NCI-H2227 (cell line): ENCODE measurements around the gene FBLN2.

Source experiments
- DNase-seq: peaks from one replicate; lab custom pipeline; 2025; ENCODE audit not compliant: unreplicated experiment; lab: John Stamatoyannopoulos, UW

Gene FBLN2

DNA sequence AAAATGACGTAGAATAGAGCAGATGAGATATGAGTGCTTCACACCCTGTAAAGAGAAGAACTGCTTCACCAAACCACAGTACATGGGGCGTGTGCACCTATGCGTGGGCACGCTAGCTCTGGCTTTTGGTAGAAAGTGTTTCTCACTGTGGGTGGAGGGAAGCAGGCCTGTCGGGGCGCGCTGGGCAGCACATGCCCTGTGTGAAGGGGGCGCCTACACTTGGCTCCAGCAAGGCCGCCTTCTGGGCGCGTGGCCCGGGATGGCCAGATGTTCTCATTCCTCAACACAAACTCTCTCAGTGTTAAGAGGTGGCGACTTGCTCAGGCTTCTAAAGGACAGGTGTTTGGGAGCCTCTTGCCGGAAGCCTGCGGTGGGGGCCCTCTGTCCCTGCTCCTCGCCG lies 90.0 kb downstream of the FBLN2 start:
- no peak for DNase-seq

DNA sequence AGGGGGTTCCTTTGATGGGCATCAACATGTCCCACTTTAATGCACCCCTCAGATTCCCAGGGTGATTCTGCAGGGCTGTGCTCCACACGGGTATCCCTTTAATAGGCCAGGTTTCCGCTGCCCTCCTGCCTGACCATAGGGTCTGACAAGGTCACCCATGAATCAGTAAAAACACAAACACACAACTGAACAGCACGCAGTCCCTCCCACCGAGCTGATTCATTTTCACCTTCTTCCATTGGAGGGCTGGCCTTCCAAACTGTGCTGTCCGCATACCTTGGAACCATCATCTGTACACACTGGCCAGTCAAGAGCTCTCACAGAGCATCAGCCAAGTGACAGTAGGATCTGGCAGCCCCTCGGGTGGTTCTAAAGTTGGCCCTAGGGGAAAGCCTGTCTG lies 93.7 kb downstream of the FBLN2 start:
- DNase-seq: no peak

DNA sequence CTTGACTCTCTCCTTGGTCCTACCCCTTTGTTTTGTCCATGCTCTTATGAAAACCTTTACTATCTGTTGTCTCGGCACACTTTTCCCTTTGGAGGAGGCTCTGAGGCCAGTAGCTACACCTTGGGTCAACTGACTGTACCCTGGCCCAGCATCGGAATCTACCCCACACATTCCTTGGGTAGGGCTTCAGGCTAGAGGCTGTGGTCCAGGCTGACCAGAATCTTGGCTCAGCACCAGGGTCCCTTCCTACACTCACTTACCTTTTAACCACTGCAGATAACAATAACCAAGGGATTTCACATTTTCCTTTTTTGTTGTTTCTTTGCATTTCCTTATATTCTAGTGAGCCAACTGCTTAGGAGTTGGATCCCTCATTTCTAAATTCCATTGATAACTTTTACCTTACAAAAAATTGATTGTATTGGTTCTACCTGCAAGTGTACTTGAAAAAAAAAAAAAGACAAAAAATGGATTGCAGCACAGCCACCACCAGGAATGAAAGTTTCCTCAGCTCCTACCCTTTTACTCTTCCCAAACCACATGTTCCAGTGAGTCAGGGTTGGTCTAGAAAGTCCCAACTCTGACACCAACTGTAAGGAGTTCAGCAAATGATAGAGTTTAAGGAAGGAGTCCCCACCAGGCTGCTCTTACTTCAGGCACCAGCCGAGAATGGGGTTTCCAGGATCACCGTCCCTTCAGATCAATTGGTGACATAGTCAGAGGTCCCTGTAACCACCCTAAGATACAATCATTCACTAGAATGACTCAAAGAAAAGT lies 95.6 kb downstream of the FBLN2 start:
- no peak for DNase-seq

DNA sequence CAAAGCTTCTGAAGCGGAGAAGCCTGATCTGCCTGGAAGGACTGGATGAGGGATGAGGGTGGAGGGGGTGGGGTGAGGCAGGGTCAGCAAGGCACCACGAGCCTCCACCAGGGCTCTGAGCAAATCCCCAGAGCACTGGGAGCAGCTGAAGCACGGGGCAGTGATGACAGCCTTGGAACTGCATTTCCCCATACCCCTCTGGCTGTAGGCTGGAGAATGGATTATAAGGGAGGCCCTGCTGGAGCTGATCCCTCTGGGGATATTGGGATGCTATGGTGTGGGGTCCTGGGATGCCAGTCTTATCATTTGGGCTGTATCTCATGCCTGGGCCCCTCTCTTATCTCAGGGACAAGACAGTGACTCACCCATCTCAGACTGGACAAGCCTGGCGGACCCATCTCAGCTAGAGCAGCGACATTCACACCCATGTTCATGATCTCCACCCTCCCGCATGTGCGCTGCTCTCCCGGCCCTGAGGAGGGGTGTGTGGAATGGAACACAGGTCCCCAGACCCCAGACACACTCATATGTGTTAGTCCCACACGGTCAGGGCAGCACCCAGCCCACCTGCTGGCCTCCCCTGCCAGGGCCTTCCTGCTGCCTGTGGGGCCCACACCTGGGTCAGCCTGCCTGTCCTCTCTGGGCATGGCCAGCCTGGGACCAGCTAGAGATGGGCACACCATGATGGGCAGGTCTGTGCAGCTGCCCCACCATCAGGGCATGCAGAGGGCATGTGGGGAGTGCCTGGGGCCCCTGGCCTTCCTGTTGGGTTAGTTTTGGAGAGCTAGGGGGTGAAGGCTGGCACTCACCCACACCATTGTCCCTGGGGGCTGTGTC lies 97.1 kb downstream of the FBLN2 start:
- no peak for DNase-seq

DNA sequence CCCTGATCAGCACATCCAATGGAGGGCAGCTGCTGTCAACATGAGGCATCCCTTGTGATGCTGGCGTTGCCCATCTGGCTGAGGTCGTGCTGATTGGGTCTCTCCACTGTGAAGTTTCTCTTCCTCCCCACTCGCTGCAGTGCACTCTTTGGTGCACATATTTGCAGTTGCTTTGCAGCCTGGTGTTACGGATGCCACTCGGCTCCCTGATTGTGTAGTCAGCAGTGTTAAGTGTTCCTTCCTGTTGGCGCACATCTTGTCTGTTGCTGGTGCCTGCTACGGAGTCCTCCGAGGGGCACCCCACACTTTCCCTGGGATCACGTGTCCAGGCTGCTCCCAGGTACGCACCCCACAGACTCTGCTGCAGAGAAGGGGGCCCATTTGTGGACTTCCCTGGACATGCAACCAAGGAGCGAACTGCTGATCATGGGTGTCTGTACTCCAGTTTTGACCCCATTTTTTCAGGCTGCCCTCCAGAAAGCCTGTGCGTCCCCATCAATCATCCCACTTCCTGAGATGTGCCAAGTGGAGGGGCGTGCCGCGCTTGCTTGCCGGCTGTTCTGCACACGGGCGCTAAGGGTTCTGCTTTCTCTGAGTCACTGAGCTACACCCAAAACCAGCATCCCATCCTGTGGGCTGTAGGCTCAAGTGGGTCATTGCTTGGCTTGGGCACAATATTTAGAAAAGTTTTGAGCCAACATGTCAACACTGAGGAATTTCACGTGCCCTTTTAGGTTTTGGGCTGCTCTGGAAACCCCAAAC lies 98.6 kb downstream of the FBLN2 start:
- peak; percentile 54 for DNase-seq

DNA sequence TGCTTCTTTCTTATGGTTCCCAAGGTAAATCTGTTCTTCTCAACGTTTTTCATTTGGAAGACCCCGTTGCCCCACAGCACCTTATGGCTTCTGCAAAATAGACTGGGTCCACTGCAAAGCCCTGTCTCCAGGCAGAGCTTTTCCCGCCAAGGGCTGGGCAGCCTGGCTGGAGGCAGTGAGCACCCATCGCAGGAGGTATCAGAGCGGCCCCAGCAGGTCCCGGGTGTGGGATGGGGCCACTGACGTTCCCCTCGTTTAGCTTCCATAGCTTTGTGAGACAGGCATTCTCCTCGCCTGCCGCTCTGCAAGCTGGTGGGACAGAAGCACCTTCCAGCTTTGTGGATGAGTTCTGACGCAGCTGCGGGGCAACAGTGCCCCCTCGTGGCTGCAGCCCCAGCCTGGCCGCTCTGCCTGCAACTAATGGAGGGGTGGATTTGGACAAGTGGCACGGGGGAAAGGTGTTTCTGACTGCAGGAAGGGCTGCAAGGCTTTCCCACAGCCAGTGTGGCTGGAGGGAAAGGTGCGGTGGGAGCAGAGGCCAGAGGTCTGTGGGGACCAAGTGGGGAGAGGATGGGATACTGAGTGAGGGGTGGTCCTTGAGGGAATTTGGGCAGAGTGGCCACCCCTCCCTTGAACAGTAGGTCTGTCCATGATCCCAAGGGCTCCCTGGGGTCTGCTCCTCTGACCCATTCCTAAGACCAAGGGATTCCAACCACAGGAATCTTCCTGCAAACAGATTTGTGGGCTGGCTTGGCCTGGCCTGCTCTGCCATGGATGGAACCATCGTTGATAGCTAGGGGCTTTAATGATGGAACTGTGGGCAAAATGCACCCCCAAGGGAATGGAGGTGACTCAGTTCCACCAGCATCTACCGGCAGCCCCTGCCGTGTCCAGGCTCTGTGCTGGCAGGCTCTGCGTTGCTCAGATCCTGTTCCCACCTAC lies 99.4 kb downstream of the FBLN2 start:
- DNase-seq: peak; percentile 84

DNA sequence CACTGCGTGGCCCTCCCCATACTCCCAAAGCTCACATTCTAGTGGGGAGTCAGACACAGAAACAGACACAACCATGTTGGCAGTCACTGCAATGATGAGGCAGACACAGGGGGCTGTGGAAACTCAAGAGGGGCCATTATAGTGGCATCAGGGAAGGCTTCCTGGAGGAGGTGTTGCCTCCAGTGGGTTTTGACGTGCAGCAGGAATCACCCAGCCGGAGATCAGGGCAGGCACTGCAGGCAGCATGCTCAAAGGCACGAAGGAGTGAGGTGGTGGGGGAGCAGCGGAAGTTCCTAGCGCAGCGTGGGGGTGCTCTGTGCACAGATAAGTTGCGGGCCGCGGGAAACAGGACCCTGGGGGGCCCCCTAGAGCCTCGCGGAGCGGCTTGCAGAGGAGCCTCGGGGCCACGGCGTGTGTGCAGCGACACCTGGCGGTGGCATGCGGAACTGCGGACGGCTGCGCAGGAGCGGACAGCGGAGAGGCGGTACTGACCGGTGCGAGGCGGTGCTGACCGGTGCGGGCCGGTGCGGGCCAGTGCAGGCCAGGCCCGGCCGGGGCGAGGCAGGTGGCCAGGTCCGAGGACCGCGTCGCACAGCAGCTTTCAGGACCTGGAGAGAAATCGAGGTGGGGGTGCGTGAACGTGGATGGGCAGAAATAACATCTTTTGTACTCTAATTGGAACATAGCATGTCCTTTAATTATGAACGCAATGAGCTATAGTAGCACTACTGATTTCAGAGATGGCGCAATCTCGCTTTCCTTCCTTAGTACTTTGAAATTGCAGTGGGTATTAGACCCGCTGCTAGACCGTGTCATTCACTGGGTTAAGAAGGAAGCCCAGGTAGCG lies 101.5 kb downstream of the FBLN2 start:
- DNase-seq: peak; percentile 83

DNA sequence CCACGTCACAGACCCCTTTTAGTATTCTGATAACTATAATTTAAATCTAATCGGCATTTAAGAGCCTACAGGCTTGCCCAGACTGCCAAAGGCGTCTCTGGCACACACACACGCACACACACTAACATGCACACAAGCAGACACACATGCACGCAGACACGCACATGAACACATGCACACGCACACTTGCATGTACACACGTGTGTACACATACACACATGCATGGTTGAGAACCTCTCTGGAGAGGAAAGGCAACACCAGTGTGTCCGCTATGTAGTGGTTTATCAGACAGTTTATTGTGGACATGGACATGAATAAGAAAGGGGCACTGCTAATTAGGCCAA lies 102.1 kb downstream of the FBLN2 start:
- peak; percentile 45 for DNase-seq

DNA sequence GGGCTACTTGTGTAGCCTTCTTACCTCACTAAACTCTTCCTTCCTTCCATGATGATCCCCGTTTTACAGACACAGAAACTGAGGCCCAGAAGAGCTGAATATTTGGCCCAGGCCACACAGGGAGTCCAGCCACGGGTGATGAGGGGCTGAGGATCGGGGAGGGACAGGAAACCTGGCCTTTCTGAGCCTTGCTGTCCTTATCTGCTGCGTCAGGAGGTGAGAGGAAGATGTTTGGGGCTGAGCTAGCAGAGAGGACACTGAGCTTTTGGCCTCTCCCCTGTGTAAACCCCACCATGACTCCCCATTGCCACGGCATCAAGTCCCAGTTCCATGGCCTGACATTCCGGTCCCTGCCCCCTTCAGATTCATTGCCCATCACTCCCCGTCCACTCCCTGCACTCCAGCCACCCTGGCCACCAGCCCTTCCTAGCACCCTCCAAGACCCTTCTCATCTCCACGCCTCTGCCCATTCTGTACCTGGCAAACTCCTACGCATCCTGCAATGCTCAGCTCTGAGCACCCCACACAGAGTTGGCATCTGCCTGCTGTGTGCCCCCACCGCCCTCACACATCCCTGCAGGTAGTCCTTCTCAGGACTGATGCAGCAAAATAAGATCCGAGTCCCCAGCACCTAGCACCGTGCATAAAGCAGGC lies 103.0 kb downstream of the FBLN2 start:
- no peak for DNase-seq

DNA sequence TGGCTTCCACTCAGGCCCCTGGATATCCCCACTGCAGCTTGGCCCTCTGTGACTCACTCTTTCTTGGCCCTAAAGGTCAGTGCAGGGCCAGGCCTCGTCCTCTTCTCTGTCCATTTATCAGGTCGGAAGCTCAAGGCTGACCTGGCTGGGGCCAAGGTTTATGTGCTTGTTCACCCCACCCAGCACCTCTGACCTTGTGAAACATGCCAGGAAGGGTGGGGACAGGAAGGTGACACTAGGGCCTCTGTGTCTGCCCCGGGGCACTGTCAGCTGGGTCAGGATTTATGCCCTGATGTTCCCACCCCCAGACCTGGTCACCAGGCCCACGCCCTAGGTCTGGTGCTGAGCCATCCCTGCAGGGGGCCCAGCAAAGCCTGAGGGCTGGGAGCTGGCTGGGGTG lies 103.8 kb downstream of the FBLN2 start:
- DNase-seq: no peak

DNA sequence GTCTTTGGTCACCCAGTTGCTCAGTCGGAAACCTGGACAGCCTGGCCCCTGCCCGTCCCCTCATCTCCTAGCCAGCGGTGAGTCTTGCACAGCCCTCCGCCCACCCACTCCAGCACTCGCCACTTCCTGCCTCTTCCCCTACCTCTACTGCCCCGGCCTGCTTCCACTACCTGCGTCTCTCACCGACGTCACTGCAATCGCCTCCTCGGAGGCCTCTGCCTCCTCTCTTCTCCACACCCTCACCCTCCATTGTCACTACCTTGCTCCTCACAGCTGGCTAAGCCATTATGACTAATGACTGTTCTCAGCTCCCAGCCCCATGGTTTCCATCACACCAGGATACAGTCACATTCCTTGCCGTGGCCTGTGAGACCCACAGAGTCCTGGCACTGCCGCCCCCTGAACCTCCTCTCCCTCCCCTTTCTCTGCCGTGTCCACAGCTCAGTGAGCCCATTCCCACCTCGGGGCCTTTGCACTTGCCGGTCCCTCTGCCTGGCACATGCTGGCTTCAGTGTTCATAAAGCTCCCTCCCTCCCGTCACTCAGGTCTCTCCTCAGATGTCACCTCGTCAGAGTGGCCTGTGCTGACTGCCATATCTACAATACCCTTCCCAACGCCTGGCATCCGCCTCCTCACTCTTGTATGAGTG lies 104.8 kb downstream of the FBLN2 start:
- no peak for DNase-seq

DNA sequence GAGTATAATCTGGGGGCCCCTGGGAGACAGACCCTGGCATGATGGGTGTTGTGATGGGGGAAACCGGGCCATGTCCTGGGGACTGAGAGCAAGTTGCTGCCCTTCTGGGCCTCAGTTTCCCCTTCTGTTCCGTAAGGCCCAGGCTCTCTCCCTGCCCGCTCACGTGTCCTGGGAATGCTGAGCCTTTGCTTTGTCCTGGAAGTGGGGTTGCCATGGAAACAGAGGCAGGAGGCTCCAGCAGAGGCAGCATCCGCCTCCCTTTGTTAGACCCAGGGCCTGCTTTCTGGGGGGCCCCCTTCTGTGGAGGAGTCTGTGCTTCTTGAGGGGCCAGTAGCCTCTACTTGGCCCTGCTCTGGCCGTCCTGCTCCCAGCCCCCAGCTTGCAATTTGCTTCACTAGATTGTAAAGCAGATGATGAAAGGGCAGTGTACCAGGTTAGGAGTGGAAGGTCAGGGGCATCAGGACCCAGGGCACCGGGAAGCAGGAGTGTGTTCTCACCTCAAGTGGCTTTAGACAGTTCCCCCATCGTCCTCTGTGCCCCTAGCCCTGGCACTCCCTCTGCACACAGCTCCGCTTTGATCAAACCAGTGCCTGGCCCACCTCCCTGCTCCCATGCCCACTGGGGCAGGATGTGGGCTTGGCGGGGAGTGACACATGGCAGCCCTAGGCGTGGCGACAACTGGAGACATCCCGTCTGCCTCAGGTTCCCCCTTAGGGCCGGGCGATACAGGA lies 105.6 kb downstream of the FBLN2 start:
- DNase-seq: peak; percentile 34

DNA sequence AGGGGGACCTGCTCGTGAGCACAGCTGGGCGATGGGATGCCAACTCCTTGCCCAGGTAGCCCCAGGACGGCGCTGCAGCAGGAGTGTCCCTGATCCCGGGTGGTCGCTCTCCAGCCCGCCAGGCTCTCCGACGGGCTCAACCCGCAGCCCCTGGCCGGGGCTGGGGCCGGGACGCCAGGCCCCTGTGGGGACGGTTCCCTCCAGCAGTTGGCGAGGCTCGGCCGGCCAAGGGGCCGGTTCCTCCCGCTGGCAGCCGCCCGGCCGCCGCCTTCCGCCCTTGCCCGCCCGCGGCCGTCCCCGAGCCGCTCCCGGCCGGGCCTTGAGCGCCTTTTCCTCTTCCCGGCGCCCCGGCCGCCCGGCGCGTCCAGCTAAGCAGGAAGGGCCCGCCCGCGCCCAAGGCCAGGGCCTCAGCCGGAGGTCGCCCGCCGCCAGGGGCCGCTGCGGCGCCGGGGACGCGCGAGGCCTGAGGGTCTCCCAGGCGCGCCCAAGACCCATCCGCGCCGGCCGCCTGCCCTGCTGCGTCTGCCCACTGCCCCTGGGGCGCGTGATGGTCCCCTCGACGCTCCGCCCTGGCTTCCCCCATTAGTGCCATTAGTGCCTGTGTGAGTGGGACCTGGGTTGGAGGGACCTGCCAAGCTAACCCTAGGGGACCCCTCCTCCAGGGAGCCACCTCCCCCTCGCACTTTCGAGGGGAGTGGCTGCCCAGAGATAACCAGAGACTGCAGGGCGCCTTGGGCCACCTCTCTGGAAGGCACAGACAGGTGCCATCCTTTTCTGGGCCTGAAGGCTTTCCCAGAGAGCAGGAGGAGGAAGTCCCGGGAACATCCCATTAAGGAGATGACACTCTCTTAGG lies 106.4 kb downstream of the FBLN2 start:
- no peak for DNase-seq

DNA sequence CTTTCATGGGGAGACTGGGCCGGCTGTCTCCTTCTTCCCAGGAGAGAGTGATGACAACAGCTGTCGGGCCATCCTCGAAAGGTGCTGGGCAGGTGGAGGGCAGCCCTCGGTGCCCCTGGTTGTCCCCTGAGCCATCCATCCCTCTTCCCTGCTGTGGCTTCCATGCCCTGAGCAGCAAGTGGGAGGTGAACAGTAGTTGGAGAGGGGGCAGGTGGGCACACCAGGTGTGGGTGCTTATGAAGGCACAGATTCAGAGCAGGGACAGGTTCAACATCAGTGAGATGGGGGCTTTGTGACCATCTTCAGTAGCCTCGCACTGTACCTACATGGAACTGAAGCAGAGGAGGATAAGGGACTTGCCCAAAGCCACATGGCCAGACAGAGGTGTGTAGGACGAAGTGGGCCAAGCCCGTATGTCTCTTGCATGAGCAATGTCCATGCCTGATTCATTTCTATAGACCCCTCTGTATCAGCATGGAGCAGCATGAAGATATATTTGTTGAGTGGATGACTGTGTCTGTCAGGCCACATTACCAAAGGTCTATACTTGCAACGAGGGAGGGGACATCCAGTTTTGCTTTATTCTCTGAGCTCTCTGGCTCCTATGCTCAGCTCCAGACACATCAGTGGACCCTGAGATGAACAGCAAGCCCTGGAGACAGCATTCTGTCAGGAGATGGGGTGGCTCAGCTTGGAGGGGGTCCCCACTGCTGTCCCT lies 107.8 kb downstream of the FBLN2 start:
- no peak for DNase-seq

DNA sequence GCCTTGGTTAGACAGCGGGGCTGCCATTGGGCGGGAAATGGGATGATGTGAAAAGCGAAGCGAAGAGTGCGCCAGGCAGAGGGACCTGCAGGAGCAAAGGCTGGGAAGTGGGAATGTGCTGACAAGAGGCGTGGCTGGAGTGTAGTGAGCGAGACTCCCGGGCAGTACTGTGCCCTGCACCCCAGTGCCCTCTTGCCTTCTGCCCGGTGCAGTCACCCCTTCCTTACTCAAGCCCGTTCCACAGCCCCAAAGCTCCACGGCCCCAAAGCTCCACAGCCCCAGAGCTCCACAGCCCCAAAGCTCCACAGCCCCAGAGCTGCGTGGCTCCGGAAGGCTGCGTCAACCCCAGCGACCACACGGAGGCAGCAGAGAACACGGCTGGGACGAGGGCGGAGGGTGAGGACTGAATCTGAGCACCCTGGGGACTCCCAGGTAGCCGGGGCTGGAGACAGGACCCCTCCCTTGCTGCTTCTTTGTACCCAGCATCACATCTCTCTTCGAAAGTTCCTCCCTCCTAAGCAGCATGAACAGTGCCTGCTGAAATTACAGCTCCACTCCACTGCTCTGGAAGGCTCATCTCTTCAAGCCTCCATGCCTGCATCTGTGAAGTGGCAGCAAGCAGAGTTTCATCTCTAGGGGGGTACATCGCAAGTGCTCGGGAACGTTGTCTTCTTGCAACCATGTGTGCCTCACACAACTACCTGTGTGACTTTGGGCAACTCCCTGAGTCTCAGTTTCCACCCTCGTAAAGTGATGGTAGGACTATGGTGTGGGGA lies 108.9 kb downstream of the FBLN2 start:
- peak; percentile 75 for DNase-seq

DNA sequence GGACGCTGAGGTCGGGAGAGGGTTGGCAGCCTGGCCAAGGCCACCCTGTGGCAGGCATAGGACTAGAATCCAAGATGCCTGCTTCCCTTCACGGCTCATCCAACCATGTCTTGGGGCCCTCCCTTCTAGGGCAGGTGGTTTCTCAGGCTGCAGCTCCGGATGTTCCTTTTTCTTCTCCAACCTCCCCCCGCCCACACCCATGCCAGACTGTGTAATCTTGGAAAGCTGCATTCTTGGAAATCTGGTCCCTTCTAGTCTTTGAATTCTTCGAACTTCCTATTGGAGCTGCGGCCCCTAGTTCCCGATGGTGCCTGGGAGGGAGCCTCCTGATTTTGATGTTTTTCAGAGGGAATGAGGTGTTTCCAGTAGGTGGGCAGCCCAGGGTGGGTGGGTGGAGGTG lies 109.8 kb downstream of the FBLN2 start:
- no peak for DNase-seq
